HEK293T (cell line): Measurements from ENCODE around the gene RHBDL1.

Experiments used
- BHLHE40 ChIP-seq: fragments of 450-650 bp; IDR thresholded peaks from 2 replicates; pipeline ENCODE4 v1.6.1; 2016; ENCODE audit warnings: mild to moderate bottlenecking, moderate library complexity, borderline replicate concordance
- ELF4 ChIP-seq: fragments of 450-650 bp; IDR thresholded peaks from 2 replicates; pipeline ENCODE4 v1.6.1; 2017; ENCODE audit warnings: antibody characterized with exemption
- HDGF ChIP-seq: fragments of 450-650 bp; IDR thresholded peaks from 2 replicates; pipeline ENCODE4 v1.6.1; 2017; ENCODE audit warnings: antibody characterized with exemption, borderline replicate concordance
- NFRKB ChIP-seq: fragments of 450-650 bp; IDR thresholded peaks from 2 replicates; pipeline ENCODE4 v1.6.1; 2016; ENCODE audit warnings: mild to moderate bottlenecking, moderate library complexity
- SP1 ChIP-seq: fragments of 450-650 bp; IDR thresholded peaks from 2 replicates; pipeline ENCODE4 v1.6.1; 2017
- SUZ12 ChIP-seq: fragments of 450-650 bp; IDR thresholded peaks from 2 replicates; pipeline ENCODE4 v1.6.1; 2016; ENCODE audit warnings: mild to moderate bottlenecking
- TARDBP ChIP-seq: fragments of 450-650 bp; IDR thresholded peaks from 2 replicates; pipeline ENCODE4 v1.6.1; 2016
- ZNF384 ChIP-seq: fragments of 450-650 bp; IDR thresholded peaks from 2 replicates; pipeline ENCODE4 v1.6.1; 2016

GRCh38 chr16:651844-652243 is 23.6 kb upstream of the RHBDL1 start:
- TF ChIP-seq SP1, result no peak
- no peak for TF ChIP-seq ZNF384
- no peak for TF ChIP-seq BHLHE40
- no peak for TF ChIP-seq SUZ12
- TF ChIP-seq HDGF, result no peak
- no peak for TF ChIP-seq ELF4
- TF ChIP-seq NFRKB, result no peak
- no peak for TF ChIP-seq TARDBP
